Measurements from ENCODE around the gene TMEM63B.
"Not testable (repeated sequence)": the region's sequence is repeated elsewhere in the genome, so short reads cannot be mapped to it uniquely, and the experiment has no call there.

Gene TMEM63B

GRCh38 chr6:44192428-44193041, 65.2 kb downstream of the TMEM63B start:
- H3K4me3 Mint-ChIP-seq = no peak overlapping the region
- H3K36me3 Mint-ChIP-seq (ENCODE audit: low read depth) = no peaks in the 10 kb centered on the region
- peaks cover 11% of the 10 kb centered on the region for H3K4me1 Mint-ChIP-seq (ENCODE audit: low read depth)
- H3K9me3 Mint-ChIP-seq = no peaks in the 10 kb centered on the region
- H3K27me3 Mint-ChIP-seq = peaks cover 12% of the 10 kb centered on the region
- no peak overlapping the region for H3K27ac Mint-ChIP-seq

- Mint-ChIP-seq H3K27me3 (peaks cover 12% of the 10 kb centered on the region), H3K4me1 (ENCODE audit: low read depth) (peaks cover 11% of the 10 kb centered on the region), H3K9me3 (no peaks in the 10 kb centered on the region), H3K27ac (no peak overlapping the region), H3K4me3 (no peak overlapping the region), H3K36me3 (ENCODE audit: low read depth) (no peaks in the 10 kb centered on the region)
These were observed 66.1 kb downstream of the TMEM63B start for GRCh38 chr6:44193307-44193910.

DNA sequence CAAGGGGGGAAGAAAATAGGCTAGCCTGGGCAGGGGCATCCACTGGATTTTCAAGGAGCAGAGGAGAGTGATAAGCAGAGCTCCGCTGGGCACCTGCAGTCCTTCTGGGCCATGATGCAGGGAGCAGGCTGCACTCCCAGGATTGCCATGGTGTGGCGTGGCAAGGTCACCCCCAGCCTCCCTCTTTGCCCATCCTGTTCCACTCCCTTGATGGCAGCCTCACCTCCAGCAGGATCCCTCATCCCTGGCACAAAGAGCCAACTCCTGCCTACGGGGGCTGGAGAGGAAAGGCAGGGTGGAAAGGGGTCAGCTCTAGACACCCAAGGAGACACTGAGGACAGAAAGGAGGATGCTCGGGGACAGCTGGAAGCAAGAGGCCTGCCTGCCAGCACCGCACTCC, 67.0 kb downstream of the TMEM63B start:
- H3K4me1 Mint-ChIP-seq (ENCODE audit: low read depth) = peaks cover 9% of the 10 kb centered on the region
- H3K27ac Mint-ChIP-seq = no peak overlapping the region
- H3K27me3 Mint-ChIP-seq = peaks cover 12% of the 10 kb centered on the region
- H3K9me3 Mint-ChIP-seq = no peaks in the 10 kb centered on the region
- no peak overlapping the region for H3K4me3 Mint-ChIP-seq
- no peaks in the 10 kb centered on the region for H3K36me3 Mint-ChIP-seq (ENCODE audit: low read depth)

DNA sequence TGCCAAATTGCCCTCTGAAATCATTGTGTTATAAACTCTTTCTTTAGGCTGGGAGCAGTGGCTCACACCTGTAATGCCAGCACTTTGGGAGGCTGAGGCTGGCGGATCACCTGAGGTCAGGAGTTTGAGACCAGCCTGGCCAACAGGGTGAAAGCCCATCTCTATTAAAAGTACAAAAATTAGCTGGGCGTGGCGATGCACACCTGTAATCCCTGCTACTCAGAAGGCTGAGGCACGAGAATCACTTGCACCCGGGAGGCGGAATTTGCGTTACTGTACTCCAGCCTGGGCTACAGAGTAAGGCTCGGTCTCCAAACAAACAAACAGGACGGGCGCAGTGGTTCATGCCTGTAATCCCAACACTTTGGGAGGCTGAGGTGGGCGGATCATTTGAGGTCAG, 69.0 kb downstream of the TMEM63B start:
- H3K4me3 Mint-ChIP-seq; H3K9me3 Mint-ChIP-seq; H3K36me3 Mint-ChIP-seq (ENCODE audit: low read depth); H3K4me1 Mint-ChIP-seq (ENCODE audit: low read depth); H3K27ac Mint-ChIP-seq: not testable (repeated sequence)
- H3K27me3 Mint-ChIP-seq = peaks cover 16% of the 10 kb centered on the region

DNA sequence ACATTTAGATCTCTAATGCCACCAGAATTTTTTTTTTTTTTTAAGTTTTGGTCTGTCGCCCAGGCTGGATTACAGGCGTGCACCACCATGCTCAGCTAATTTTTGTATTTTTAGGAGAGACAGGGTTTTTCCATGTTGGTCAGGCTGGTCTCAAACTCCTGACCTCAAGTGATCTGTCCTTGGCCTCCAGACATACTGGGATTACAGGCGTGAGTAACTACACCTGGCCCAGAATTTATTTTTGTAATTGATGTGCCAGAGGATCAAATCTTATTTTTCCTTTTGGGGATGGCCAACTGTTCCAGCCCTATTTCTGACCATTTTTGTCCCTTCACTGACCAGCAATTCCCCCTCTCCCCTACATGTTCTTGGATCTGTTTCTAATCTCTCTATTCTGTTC, 71.3 kb downstream of the TMEM63B start:
- Mint-ChIP-seq H3K4me3 (no peak overlapping the region), H3K9me3 (no peaks in the 10 kb centered on the region), H3K4me1 (ENCODE audit: low read depth) (no peaks in the 10 kb centered on the region), H3K27ac (no peak overlapping the region), H3K36me3 (ENCODE audit: low read depth) (no peaks in the 10 kb centered on the region), H3K27me3 (peaks cover 4% of the 10 kb centered on the region)

- no peak overlapping the region for H3K4me3 Mint-ChIP-seq
- H3K36me3 Mint-ChIP-seq (ENCODE audit: low read depth) = no peaks in the 10 kb centered on the region
- H3K27ac Mint-ChIP-seq = no peak overlapping the region
- peaks cover 6% of the 10 kb centered on the region for H3K27me3 Mint-ChIP-seq
- H3K9me3 Mint-ChIP-seq = no peaks in the 10 kb centered on the region
- no peaks in the 10 kb centered on the region for H3K4me1 Mint-ChIP-seq (ENCODE audit: low read depth)
These were observed 72.5 kb downstream of the TMEM63B start for GRCh38 chr6:44199883-44200282.

- Mint-ChIP-seq H3K27ac (no peak overlapping the region), H3K27me3 (peaks cover 9% of the 10 kb centered on the region), H3K4me1 (ENCODE audit: low read depth) (no peaks in the 10 kb centered on the region), H3K9me3 (no peaks in the 10 kb centered on the region), H3K36me3 (ENCODE audit: low read depth) (no peaks in the 10 kb centered on the region), H3K4me3 (no peak overlapping the region)
These were observed 73.8 kb downstream of the TMEM63B start for GRCh38 chr6:44201200-44201599.

GRCh38 chr6:44201638-44202303, 74.4 kb downstream of the TMEM63B start:
- Mint-ChIP-seq H3K4me1 (ENCODE audit: low read depth) (no peaks in the 10 kb centered on the region), H3K36me3 (ENCODE audit: low read depth) (no peaks in the 10 kb centered on the region), H3K27ac (no peak overlapping the region), H3K4me3 (no peak overlapping the region), H3K9me3 (no peaks in the 10 kb centered on the region), H3K27me3 (peaks cover 9% of the 10 kb centered on the region)

DNA sequence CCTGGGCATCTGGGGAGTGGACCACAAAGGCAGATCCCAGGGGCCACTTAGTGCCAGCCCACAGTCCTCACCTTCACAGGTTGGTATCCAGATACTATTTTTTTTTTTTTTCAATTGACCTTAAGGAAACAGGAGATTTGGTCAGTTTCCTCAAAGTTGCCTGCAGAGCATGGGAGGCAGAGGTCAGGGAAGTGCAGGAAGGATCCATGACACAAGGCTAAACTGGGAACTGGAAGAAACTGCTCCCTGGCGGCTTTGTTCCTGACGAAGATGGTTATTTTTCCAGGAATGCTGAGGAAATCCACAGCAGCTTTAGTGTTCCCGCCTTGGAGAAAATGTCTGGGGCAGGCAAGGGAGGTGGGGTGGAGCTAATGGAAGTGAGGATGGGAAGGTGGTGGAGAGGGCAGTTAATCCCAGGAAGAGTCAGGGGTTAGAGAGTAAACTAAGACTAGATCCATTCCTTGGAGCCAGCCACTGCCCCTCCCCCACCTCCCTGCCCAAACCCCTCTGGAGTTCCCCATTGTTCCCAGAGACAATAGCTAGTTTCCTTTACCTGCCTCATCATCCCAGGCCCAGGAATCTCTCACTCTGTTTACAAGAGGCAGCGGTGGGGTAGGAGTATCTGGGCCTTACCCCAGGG, 75.1 kb downstream of the TMEM63B start:
- H3K9me3 Mint-ChIP-seq = no peaks in the 10 kb centered on the region
- H3K27me3 Mint-ChIP-seq = peaks cover 9% of the 10 kb centered on the region
- H3K4me1 Mint-ChIP-seq (ENCODE audit: low read depth) = no peaks in the 10 kb centered on the region
- no peak overlapping the region for H3K4me3 Mint-ChIP-seq
- no peak overlapping the region for H3K27ac Mint-ChIP-seq
- H3K36me3 Mint-ChIP-seq (ENCODE audit: low read depth) = no peaks in the 10 kb centered on the region

- Mint-ChIP-seq H3K4me1 (ENCODE audit: low read depth) (no peaks in the 10 kb centered on the region), H3K27me3 (peaks cover 9% of the 10 kb centered on the region), H3K36me3 (ENCODE audit: low read depth) (no peaks in the 10 kb centered on the region), H3K27ac (no peak overlapping the region), H3K9me3 (no peaks in the 10 kb centered on the region), H3K4me3 (no peak overlapping the region)
These were observed 75.8 kb downstream of the TMEM63B start for GRCh38 chr6:44202972-44203750.

DNA sequence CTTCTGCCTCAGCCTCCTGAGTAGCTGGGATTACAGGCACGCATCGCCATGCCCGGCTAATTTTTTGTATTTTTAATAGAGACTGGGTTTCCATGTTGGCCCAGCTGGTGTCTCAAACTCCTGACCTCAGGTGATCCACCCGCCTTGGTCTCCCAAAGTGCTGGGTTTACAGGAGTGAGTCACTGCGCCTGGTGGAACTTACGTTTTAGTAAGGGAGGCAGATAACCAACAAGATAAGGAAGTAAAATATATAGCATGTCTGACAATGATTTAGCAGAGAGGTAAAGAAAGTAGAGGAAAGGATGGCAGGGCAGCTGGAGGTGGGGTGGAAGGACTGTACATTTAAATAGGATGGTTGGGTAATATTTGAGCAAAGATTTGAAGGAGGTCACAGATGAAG, 76.6 kb downstream of the TMEM63B start:
- Mint-ChIP-seq H3K9me3 (no peaks in the 10 kb centered on the region), H3K4me3 (no peak overlapping the region), H3K4me1 (ENCODE audit: low read depth) (no peaks in the 10 kb centered on the region), H3K27ac (no peak overlapping the region), H3K36me3 (ENCODE audit: low read depth) (no peaks in the 10 kb centered on the region), H3K27me3 (peaks cover 9% of the 10 kb centered on the region)

Data from stimulated activated naive CD8-positive, alpha-beta T cell treated with anti-CD3 and anti-CD28 coated beads, Interleukin-15, Interleukin-2, amounts not matched to agents 100 ng/mL and 50 ng/mL, for 24 hours (primary cell).